PFSK-1 (cell line): ENCODE results near the gene MT1M.

Experiments
- FOXP2 ChIP-seq: optimal IDR thresholded peaks from 2 replicates; pipeline ENCODE3; 2011; ENCODE audit warnings: borderline replicate concordance, control low read depth, inconsistent platforms; ENCODE audit not compliant: insufficient read depth; ENCODE audit errors: extremely low read length, extremely low read depth
- POLR2AphosphoS5 ChIP-seq: IDR thresholded peaks from 2 replicates; pipeline ENCODE4 v1.6.1; 2012; ENCODE audit warnings: low read depth, mild to moderate bottlenecking, control low read depth, low read length, moderate library complexity
- SIN3A ChIP-seq: IDR thresholded peaks from 2 replicates; pipeline ENCODE4 v1.6.1; 2012; ENCODE audit warnings: mild to moderate bottlenecking, low read length, moderate library complexity, borderline replicate concordance; ENCODE audit not compliant: insufficient read depth
- TAF1 ChIP-seq: IDR thresholded peaks from 2 replicates; pipeline ENCODE4 v1.6.1; 2012; ENCODE audit warnings: low read length, control low read depth, borderline replicate concordance; ENCODE audit not compliant: insufficient read depth
- TF ChIP-seq, protein P1 (sequence below), 2 experiments: IDR thresholded peaks; 2 replicates each; pipeline versions ENCODE4 v1.6.1 to v1.8.0; 2011 to 2012; ENCODE audit warnings: low read depth in 2 of 2, low read length in 2 of 2, control low read depth in 1 of 2, inconsistent platforms in 1 of 2, mild to moderate bottlenecking in 1 of 2, moderate library complexity in 1 of 2; ENCODE audit not compliant: insufficient read depth in 1 of 2

DNA sequence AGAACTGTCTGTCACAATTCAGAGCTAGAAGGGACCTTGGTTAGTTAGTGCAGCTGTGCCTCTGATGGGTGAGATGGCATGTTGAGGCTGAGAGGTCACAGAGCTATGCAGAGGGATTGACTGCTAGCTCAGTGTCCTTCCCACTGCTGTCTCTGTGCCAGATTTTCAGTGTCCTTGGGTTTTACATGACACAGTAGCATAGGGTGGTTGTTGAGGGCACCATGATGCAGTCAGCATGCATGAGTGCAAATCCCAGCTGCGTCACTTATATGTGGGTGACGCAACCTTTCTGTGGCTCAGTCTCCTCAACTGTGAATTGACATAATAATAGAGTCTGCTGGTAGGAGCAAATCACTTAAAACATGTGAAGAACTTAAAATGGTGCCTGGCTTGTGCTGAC is 8.7 kb downstream of the MT1M start:
- TF ChIP-seq, protein P1, sequence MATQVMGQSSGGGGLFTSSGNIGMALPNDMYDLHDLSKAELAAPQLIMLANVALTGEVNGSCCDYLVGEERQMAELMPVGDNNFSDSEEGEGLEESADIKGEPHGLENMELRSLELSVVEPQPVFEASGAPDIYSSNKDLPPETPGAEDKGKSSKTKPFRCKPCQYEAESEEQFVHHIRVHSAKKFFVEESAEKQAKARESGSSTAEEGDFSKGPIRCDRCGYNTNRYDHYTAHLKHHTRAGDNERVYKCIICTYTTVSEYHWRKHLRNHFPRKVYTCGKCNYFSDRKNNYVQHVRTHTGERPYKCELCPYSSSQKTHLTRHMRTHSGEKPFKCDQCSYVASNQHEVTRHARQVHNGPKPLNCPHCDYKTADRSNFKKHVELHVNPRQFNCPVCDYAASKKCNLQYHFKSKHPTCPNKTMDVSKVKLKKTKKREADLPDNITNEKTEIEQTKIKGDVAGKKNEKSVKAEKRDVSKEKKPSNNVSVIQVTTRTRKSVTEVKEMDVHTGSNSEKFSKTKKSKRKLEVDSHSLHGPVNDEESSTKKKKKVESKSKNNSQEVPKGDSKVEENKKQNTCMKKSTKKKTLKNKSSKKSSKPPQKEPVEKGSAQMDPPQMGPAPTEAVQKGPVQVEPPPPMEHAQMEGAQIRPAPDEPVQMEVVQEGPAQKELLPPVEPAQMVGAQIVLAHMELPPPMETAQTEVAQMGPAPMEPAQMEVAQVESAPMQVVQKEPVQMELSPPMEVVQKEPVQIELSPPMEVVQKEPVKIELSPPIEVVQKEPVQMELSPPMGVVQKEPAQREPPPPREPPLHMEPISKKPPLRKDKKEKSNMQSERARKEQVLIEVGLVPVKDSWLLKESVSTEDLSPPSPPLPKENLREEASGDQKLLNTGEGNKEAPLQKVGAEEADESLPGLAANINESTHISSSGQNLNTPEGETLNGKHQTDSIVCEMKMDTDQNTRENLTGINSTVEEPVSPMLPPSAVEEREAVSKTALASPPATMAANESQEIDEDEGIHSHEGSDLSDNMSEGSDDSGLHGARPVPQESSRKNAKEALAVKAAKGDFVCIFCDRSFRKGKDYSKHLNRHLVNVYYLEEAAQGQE (IDR thresholded peaks at IDR 0.05; ENCODE audit: insufficient read depth in 1 of 2, low read depth in 2 of 2, low read length in 2 of 2) = no peak
- TF ChIP-seq POLR2AphosphoS5 (no peak), TAF1 (no peak), SIN3A (no peak), FOXP2 (no peak)
